ENCODE results near the gene TUBA4A. TPM values are rescaled to one million over a fixed set of nuclear protein-coding genes. Genes with fewer than 3 reads are reported as not detected.

TUBA4A gene
- total and polyA plus RNA-seq, 2 of the 4 experiments (the other 2 are of a cell fraction), result 21.9 to 35.6 TPM

GRCh38 chr2:219218732-219219701, 34.7 kb downstream of the TUBA4A start, which contains the start of gene ABCB6 (continued):
- no peak for TF ChIP-seq MAFK (IDR thresholded peaks at IDR 0.05; ENCODE audit: low read depth, low read length)
- no peak; the same call in 1 of the 2 replicates for TF ChIP-seq POLR2A (IDR thresholded peaks at IDR 0.05; ENCODE audit: low read depth, low read length)
- TF ChIP-seq BHLHE40 (IDR thresholded peaks at IDR 0.05; ENCODE audit: low read depth, low read length), result peak; percentile 83
- peak; percentile 52; the same call in 1 of the 2 replicates for TF ChIP-seq MAZ (IDR thresholded peaks at IDR 0.05; ENCODE audit: borderline replicate concordance, low read depth, low read length)

All from IMR-90 (cell line).